ENCODE measurements around the gene KIAA1328. TPM values are rescaled to one million over a fixed set of nuclear protein-coding genes. Genes with fewer than 3 reads are reported as not detected.

Gene KIAA1328
- polyA plus RNA-seq, 1 of the 3 experiments (the other 2 are of a cell fraction): 2.6 TPM

- no peaks in the 10 kb centered on the region for H4K20me1 ChIP-seq (ENCODE audit: insufficient read depth)
- H2AFZ ChIP-seq (ENCODE audit: low read depth): no peak overlapping the region
- H3K27me3 ChIP-seq (ENCODE audit: insufficient read depth): no peaks in the 10 kb centered on the region
- ChIA-PET CTCF (no interaction called here), POLR2A (no interaction called here)
- H3F3A ChIP-seq (replicated peaks; ENCODE audit: insufficient read depth): no peaks in the 10 kb centered on the region
- no peak for DNase-seq
- TF ChIP-seq TCF12 (IDR thresholded peaks at IDR 0.05) (no peak), FOXJ3 (CRISPR knock-in tag; IDR thresholded peaks at IDR 0.05) (no peak), ZBTB33 (IDR thresholded peaks at IDR 0.05; ENCODE audit: borderline replicate concordance, low read depth) (no peak), PBX3 (IDR thresholded peaks at IDR 0.05) (no peak), FOXM1 (IDR thresholded peaks at IDR 0.05; ENCODE audit: low read depth) (no peak), USF2 (IDR thresholded peaks at IDR 0.05; ENCODE audit: borderline replicate concordance, low read depth, low read length) (no peak), TAF1 (IDR thresholded peaks at IDR 0.05; ENCODE audit: borderline replicate concordance, low read depth, low read length) (no peak), ELF1 (IDR thresholded peaks at IDR 0.05) (no peak), FOSL2 (IDR thresholded peaks at IDR 0.05; ENCODE audit: borderline replicate concordance, low read depth) (no peak), SIN3A (IDR thresholded peaks at IDR 0.05; ENCODE audit: borderline replicate concordance, low read depth, low read length) (no peak), GATA2 (CRISPR knock-in tag; IDR thresholded peaks at IDR 0.05) (no peak), NFIC (IDR thresholded peaks at IDR 0.05; ENCODE audit: borderline replicate concordance) (no peak), RAD21 (IDR thresholded peaks at IDR 0.05; ENCODE audit: low read length) (no peak), TEAD4 (IDR thresholded peaks at IDR 0.05; ENCODE audit: borderline replicate concordance, insufficient read depth) (no peak), MEF2A (IDR thresholded peaks at IDR 0.05; ENCODE audit: borderline replicate concordance, low read depth) (no peak)
- peaks cover 14 to 23% of the 10 kb centered on the region in 2 experiments for H3K36me3 ChIP-seq (replicated peaks in 1 of 2; ENCODE audit: control insufficient read depth in 1 of 2, insufficient read depth in 2 of 2, low read length in 1 of 2)
- peaks cover 6% of the 10 kb centered on the region; the same call in 1 of the 2 replicates for H3K79me2 ChIP-seq (ENCODE audit: insufficient read depth)
- no peak overlapping the region for H3K4me2 ChIP-seq
- no peak overlapping the region for H3K4me3 ChIP-seq (ENCODE audit: low read depth in 2 of 2, low read length in 1 of 2)
- H3K9me2 ChIP-seq: no peaks in the 10 kb centered on the region
- H3K9me3 ChIP-seq: no peaks in the 10 kb centered on the region
- no peaks in the 10 kb centered on the region; a peak in 1 of 4 replicates for H3K4me1 ChIP-seq (ENCODE audit: control insufficient read depth in 1 of 2, insufficient read depth in 2 of 2, low read depth in 1 of 2, low read length in 1 of 2)
- H3K27ac ChIP-seq (ENCODE audit: low read depth in 2 of 2, low read length in 1 of 2): no peak overlapping the region
- 100% methylated on average over 1 of the region's 1 CpG for WGBS (ENCODE audit: low lambda C conversion rate)
- no peak overlapping the region for H3K9ac ChIP-seq
Measured at GRCh38 chr18:36835927-36836326, 7.0 kb downstream of the KIAA1328 start.

- ChIA-PET POLR2A (no interaction called here), CTCF (interaction anchor here (1.0 kb wide), 1 partner anchor 151 kb away, joined by 3 read pairs; no protein-coding TSS in a partner anchor)
- no peaks in the 10 kb centered on the region for H3F3A ChIP-seq (replicated peaks; ENCODE audit: insufficient read depth)
- no peaks in the 10 kb centered on the region for H3K9me3 ChIP-seq
- no peaks in the 10 kb centered on the region for H3K4me1 ChIP-seq (ENCODE audit: control insufficient read depth in 1 of 2, insufficient read depth in 2 of 2, low read depth in 1 of 2, low read length in 1 of 2)
- no peak for DNase-seq
- no peak overlapping the region for H3K27ac ChIP-seq (ENCODE audit: low read depth in 2 of 2, low read length in 1 of 2)
- no peak overlapping the region for H3K4me3 ChIP-seq (ENCODE audit: low read depth in 2 of 2, low read length in 1 of 2)
- no peak overlapping the region for H2AFZ ChIP-seq (ENCODE audit: low read depth)
- H3K27me3 ChIP-seq (ENCODE audit: insufficient read depth): no peaks in the 10 kb centered on the region
- peaks cover 14 to 27% of the 10 kb centered on the region in 2 experiments for H3K36me3 ChIP-seq (replicated peaks in 1 of 2; ENCODE audit: control insufficient read depth in 1 of 2, insufficient read depth in 2 of 2, low read length in 1 of 2)
- TF ChIP-seq TEAD4 (IDR thresholded peaks at IDR 0.05; ENCODE audit: borderline replicate concordance, insufficient read depth) (no peak), SMC3 (IDR thresholded peaks at IDR 0.05; ENCODE audit: low read depth, low read length) (no peak), EZH2phosphoT487 (IDR thresholded peaks at IDR 0.05; ENCODE audit: borderline replicate concordance, low read depth) (no peak), FOXM1 (IDR thresholded peaks at IDR 0.05; ENCODE audit: low read depth) (no peak), EP300 (IDR thresholded peaks at IDR 0.05; ENCODE audit: borderline replicate concordance in 1 of 2, low read depth in 1 of 2, low read length in 1 of 2) (no peak), TCF12 (IDR thresholded peaks at IDR 0.05) (no peak), CHD2 (IDR thresholded peaks at IDR 0.05; ENCODE audit: low read length, partially characterized antibody) (no peak), FOSL2 (IDR thresholded peaks at IDR 0.05; ENCODE audit: borderline replicate concordance, low read depth) (no peak), REST (IDR thresholded peaks at IDR 0.05; ENCODE audit: low read depth, low read length) (no peak)
- WGBS (ENCODE audit: low lambda C conversion rate): 83% methylated on average over 4 of the region's 4 CpGs
- no peak overlapping the region for H3K9ac ChIP-seq
- no peaks in the 10 kb centered on the region for H3K9me2 ChIP-seq
- H3K79me2 ChIP-seq (ENCODE audit: insufficient read depth): no peaks in the 10 kb centered on the region; the same call in 1 of the 2 replicates
- H3K4me2 ChIP-seq: no peak overlapping the region
- no peaks in the 10 kb centered on the region for H4K20me1 ChIP-seq (ENCODE audit: insufficient read depth)
Measured at GRCh38 chr18:36839835-36840234, 10.9 kb downstream of the KIAA1328 start.

All from SK-N-SH (cell line).